Renal cortical epithelial cell (primary cell): Measurements from ENCODE around the gene SEMA3A. TPM values are rescaled to one million over a fixed set of nuclear protein-coding genes. Genes with fewer than 3 reads are reported as not detected.

ENCODE experiments used
- DNase-seq: peaks from one replicate; pipeline ENCODE4 v3.0.0-alpha.2; 2011; ENCODE audit warnings: low read depth
- total RNA-seq: library from RNA; depleted of rRNA; stranded (reverse); fragments of >200 nt; gene quantifications from 2 replicates; pipeline ENCODE4 v1.2.3, GENCODE V29; 2014

The SEMA3A gene
- total RNA-seq, 1 donor from 2014 or later: 7.1 TPM

DNA sequence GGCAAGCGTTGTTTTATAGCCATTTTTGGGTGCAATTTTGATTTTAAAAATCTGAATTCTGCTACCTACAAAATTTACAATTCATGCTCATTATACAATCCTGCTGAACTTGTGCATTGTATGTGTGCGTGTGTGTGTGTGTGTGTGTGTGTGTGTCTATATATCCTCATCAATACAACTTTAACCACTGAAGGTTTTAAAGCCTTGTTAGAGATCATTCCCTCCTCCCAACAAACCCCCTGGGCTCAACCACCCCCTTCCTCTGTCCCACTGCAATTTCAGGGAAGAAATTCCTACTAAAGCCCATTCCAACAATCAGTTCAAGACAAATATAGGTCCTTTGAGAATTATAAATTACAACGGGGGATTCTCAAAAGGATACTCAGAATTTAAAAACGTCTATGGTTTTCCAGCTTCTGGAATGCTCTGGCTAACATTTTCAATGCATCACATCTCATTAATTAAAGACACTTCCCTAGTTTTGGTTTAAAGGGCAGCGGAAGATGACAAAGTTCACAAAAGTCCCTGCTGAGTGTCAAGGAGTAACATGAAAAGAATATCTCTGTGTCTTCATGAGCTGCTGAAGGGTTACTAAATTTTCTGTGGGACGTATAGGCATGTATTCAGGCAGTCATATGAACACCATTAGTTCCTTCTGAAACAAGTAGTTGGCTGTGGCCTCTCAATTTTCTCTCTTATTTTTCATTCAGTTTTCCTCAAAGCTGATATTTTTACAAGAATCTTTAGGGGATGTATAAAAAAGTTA, 889 bp upstream of the SEMA3A start:
- DNase-seq: no peak

DNA sequence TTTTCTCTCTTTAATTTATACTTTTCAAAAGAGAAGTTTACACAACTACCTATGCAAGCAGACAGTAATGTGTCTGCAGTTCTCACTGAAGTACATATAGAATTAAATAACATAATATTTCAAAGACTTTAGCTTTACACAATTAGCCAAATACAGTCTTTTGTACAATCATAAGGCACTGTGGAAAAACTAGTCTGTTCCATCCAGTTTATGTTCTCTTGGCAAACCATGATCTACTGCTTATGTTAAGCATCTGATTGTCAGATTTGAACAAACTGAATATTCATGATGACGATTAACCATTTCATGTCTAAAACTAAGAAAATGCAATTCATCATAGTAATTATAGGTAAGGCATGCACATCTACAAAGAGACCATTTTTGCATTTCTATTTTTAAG, 842 bp downstream of the SEMA3A start:
- peak; percentile 29 for DNase-seq

DNA sequence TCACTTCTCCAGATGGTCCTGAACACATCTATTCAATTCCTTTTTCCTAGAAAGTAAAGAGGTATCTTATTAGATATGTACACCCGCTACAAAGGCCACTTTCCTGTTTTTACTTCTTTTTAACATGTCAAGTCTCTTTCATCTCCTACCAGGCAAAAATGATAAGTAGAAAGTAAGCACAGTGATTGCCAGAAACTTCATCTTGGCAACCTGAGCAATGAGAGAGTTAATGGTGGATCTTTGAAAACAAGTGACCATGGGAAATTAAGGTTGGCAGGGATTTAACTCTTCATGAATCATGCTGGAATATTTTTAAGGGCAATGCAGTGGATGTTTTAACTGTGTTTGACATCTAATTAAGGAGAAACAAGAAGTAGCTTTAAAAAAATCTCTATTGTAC, 2.7 kb downstream of the SEMA3A start:
- peak; percentile 55 for DNase-seq

DNA sequence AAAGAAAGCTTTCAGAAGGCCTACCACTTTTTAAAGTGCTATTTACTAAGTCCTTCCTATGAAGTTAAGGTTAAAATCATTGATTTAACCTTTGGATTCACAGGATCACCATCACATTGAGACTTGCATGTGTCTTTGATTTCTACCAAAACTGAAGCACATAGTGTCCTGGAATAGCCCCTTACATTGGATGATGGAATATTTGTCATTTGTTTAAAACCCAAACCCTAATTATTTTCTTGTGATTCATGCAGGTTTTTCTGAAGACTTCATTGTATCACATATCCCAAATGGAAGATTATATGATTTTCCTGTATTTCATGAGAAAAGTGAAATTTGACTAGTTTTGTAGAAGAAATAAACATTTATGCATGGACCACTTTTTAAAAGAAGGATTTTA, 3.3 kb downstream of the SEMA3A start:
- no peak for DNase-seq

DNA sequence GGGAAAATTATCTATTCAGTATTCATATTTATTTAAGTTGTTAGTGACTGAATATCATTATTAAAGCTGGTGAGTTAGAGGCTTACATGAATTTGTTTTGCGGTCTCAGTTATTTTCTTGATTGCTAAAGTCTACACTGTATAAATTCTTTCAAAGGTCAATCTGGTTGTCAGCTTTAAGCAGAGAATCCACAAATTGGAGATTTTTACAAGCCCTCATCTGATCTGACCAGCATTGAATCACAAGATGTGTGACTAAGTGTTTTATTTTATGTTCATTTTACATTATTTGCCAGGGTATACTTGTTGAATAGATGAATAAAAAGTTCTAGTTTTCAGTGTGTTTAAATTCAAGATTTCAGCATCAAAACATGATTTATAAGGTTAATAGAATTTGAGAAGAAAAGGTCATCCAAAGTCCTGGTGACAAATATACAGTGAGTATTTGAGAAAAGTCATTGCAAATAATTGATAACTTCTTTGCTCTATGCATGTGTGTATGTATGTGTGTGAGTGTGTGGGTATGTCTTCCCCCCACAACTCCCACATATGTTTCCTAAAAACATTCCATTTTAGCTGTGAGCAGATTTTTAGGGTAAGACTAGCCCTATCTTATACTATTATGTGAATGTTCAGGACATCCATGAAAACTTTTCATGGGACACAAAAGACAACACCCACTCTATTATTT, 4.4 kb downstream of the SEMA3A start:
- no peak for DNase-seq

DNA sequence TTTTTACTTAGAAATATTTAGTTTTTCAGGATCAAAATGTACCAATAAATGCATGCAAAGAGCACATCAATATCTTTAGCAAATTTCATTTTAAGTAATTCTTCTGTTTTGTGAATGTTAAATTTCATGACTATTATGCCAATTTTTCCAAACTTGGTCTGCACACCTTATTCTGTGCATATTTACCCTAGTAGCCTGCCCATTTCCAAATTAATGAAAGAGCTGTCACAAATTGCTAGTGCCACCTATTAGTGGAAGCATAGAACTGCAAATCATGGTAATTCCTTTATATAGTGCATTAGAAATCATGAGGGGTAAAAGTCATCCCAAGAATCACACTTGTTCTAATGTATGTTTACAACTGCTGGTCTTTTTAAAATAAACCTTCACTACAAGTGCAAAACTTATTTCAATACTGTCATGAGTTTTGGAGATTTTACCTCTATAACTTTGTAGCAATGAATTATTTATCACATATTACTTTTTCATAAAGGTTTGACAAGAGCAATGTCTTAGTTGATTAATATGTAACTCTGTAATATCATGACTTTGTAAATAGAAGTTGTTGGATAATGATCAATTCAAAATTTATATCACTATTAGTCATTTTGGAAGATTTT, 5.7 kb downstream of the SEMA3A start:
- DNase-seq: peak; percentile 36

DNA sequence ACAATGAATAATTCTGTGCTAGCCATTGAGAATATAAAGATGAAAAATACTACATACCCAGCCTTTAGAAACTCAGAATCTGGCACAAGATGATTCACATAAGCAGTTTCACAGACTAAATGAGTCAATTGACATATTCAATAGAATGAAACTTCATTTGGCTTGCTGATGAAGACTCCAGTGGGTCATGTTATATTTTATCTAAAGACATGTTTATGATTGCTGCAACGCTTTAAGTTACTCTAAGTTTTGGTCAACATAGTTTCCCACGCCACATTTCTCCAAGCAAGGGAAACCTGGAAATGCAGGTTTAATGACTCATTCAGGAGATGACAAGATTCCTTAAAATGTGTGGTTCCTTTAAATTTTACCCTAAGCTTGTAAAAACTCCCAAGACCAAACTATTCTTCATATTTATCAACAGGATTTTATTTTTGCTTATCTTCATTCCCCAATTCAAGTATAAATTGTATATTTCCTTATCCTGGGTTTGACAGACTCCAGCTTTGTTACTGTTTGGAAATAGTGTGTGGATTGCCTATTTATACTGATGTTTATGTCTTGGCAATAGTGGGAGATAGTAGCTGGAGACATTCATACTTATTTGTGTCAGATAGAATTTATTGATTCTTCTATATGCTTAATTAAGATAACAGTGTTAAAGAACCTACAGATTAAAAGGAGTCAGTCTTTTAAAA, 6.6 kb downstream of the SEMA3A start:
- DNase-seq: peak; percentile 71

DNA sequence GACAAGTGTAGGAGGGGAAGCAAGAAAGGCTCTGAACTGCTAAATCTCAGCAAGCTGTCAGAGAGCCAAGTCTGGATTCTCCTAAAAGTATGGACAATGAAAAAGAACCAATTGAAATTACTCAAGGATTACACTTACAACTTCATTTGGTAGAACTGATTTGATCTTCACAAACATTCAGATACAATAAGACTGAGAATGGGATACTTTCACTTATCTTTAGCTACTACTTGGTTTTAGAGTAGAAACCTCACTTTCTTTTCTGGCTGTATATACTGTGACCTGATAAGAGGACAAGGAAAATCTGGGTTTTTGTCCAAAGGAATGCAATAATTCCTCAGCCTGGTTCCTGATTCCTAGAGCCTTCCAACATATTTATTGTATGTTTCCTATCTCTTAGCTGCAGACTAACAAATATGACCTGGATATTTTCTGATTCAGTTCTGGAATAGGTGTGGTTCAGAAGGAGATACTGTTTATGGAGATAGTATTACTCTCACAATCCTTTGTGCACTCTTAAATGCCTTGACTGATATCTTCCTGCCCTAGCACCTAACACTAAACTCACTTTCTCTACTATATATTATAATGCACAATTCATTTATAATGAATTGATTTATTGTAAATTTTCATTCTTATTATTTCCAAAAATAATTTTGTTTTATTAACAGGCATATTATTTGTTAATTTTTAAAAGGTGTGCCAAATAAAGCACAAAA, 7.3 kb downstream of the SEMA3A start:
- DNase-seq: no peak

DNA sequence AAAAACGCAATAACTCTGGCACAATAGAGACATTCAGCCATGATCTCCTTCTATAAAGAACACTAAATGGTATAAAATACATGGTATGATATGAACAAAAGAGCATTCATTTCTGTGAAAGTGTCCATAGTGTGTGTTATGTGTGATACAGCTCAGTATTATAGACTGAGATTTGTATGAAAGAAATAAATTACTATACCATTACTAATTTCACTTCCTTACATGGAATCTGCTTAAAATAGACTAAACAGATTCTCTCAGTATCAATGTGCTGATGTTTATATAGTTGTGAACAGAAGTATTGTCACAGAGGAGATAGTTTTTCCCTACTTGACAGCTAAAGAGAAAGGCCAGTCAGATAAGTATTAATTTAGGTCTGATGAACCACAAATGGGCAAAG, 10.8 kb downstream of the SEMA3A start:
- no peak for DNase-seq

DNA sequence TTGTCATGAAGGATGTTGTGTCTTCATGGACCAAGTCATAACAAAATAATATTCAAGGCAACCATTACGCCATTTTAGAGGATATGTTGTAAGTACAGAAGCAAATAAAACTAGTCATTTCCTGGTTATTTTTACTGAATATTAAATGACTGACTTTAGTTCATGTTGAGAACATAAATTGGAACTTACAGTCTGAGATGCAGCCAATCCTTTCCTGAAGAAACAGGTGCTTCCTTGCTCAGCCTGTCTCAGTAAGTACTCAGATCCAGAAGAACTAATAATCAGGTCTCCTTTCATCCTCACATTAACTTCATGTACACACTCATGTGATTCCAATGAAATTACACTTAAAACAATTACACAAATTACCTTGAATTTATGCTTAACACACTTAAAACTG, 12.3 kb downstream of the SEMA3A start:
- DNase-seq: no peak

DNA sequence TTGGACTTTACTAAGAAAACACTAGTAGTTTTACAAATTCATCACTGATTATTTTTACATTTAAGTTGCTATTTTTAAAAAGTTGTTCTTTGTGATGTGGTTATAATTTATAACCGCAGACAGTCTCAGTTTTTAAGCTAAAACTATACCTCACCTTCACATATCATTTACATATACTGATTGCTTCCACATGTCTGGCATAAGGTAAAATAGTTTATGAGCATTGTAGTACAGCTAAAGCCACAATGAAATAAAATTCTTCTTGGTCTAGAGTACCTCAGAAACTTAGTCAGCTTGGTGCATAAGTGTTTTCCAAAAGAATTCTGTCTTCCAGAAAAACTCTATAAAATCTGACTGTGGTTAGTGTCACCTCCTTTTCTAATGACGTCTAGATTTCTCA, 13.0 kb downstream of the SEMA3A start:
- DNase-seq: no peak

DNA sequence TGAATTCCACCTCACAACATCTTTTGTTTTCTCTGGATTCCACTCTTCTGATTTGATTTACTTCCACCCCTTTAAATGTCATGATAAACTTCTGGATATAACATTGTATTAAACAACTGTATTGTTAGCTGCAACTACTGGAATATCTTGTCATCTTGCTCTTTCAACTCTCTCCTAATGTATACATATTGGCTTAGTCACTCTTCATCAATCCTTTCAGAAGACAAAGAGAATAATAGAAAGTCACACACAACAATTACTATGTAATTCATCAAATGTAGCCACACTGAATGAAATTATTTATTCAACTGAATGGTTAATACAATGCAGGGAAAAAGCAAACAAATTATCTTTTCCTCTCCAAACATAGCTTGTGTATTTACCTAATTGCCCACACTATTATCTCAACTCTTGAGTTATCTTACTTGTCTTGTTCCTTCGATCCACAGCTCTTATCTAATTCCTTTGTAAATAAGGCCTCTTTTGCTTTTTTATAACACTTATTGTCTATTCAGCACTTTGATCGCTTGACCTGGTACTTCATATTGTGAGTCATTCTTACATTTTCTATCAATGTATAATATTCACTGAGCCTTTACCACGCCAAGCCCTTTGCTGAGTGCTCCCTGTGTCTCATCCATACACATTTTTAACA, 16.7 kb downstream of the SEMA3A start:
- no peak for DNase-seq

DNA sequence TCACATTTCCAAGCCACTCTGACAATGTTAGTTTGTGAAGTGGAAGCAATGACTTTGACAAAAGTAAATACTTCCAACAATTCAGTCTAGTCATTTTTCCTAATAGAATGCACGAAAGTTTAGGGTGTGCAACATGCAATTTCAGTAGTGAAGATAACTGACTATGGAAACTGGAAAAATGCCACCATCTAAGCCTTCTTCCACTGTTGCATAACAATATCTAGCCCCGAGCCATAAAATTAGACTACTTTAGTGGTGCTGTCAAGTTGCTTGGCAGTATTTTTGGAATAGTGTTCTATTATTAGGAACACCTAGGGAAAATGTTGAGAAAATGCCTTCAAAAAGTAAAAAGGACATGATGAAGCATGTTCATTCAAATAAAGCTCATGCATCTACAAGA, 17.9 kb downstream of the SEMA3A start:
- DNase-seq: no peak

DNA sequence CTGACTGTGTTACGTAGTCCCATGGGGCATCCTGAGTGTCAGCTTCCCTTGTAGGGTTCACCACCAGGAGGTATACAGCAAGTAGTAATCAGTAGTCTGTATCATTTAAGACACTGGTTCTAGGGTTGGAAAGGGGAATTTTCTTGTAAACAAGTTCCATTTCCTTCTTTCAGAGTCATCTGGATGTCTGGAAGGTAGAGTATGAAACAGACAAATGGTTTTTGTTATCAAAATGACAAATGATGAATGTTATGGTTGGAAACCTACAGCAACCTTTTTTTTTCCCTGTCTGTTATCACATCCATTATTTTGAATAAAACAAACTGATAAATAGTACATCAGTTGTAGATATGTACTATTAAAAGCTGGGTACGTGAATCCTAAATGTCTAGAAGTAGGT, 19.1 kb downstream of the SEMA3A start:
- DNase-seq: no peak

DNA sequence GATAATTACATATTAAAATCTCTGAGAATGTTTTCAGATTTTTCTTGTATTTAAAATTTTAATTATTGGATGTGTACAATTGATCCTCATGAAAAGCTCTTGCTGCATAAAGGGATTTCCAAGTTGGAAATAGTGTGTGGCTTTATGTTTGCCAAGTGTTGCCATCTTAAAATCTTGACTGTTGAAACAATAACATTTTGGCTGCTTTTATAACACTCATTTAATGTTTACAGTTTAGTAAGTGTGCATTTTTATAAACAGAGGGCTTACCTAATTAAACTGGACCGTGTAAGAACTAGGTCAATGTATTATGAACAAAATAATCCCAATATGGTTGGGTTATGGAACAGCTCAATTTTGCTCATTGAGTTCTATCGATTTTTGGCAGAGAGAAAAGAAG, 23.9 kb downstream of the SEMA3A start:
- no peak for DNase-seq

DNA sequence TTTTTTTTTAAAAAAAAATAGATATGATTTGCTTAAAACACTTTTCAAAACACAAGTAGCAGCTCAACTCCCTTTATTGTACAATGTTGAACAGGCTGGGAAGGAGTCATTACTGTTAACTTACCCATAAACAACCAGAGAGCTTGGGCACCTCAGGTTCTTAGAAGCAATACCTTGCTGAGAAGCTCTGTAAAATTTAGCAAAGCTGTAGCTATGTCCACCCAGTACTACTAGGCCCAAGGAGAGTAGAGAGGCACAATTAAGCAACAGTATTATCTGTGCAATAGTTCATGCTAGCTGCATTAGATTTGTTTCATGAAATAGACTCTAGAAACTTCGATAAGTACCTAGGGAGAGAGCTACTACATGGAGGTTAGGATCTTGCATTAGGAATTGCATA, 32.0 kb downstream of the SEMA3A start:
- DNase-seq: no peak

DNA sequence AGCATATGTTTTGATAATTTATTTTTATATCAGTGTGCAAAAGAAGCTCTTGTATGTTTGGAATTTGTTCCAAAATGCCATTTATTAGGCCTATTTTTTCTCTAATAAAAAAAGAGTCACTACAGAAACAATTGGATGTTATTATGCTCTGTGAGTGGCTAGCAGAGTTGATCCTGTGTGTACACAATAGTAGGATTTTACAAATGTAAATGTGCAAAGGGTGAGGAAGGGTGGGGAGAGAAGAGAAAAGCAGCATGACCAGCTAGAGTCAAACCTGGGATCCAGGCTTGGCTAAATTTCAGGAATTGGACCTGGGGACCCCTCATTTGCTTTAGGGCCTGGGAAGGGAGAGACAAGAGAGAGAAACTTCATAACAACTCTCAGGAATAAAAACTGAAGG, 32.5 kb downstream of the SEMA3A start:
- no peak for DNase-seq

DNA sequence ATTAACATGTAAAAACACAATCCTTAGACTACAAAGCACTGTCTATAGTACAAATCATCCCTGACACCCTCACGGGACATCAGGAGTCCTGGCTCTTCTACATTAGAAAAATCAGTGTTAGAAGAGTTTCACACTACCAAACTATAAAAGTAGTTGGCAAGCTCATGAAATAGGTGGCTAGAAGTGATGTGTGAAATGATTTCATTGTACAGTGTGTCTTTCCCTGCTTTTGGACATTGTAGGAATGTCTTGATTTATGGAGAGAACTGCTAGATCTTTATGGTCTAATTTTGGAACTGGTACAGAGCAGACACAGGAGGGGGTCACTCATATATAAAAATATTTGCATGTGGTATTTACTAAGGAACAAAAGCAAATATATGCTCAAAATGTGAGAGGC, 33.2 kb downstream of the SEMA3A start:
- DNase-seq: no peak

DNA sequence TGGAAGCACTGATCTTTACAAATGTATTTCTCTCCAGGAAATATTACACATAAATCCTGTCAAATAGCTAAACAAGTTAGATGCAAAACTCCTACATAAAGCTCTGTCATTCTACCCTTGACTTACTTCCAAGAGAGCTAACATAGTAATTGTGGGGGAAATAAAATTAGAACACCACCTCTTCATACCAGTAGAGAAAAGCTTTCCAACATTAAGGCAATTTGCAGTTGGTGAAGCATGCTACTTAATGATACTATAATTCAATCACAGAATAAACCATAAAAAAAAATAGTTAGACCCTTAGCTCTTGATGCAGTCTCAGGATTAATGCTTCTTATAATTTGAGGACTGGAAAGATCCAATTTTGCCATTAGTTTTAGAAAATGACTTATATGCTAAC, 35.2 kb downstream of the SEMA3A start:
- no peak for DNase-seq

DNA sequence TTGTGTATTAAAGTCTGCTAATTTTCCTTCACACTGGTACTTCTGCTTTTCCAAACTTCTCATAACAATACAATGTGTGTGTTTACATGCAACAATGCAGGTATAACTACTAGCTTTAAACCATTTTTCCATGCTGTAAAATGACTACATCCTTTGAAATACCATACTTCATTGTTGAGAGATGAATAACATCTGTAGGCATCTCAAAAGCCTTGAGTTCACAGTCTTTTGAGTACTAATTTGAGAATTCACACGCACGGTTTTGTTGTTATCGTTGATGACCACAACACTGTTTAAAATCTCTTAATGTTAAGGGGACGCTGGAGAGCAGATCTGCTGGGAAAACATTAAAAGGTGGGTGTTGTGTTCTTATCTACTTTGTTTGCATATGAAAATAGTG, 37.4 kb downstream of the SEMA3A start:
- DNase-seq: no peak

DNA sequence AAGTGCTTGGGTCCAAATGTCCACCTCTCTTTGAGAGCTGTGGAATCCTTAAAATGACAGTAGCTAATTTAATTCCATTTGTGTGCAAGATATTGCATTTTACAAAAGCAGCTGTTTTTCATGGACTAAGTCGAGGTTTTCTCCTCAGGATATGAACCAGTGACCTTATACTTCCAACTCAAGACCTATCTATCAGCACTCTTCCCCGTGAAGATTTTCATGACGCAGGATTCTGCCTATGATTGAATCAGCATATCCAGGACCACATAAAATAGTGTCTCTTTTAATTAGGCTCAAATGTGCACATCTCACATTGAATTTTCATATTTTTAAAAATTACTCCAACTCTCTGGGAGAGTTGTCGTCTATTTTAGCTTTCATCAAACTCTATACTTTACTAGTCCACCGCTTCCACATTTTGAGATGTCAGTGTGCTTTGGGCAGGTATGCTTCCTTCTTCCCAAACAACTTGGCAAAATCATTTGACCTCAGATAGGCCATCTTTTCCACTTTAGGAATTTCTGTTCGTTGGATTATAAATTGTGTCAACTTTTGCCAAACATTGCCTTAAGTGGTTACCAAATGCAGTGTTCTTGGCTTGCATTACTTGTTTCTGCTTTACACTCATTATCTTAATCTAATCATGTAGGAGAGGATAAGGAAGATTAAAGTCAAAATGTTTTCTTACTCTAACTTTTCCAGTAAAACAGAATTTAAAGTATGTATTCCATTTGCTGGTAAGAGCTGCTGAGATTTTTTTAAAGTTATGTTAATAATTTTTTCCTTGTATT, 39.4 kb downstream of the SEMA3A start:
- DNase-seq: no peak
